ENCODE results near the gene SERP2. TPM values are rescaled to one million over a fixed set of nuclear protein-coding genes. Genes with fewer than 3 reads are reported as not detected.

SERP2 gene
- total RNA-seq, 1 experiment from 2014 or later, result not detected

- CTCF ChIA-PET, result interaction anchor here (0.5 to 1.3 kb wide), 20 partner anchors 13 to 1140 kb away, joined by 3 to 15 read pairs (median 5); no protein-coding TSS in a partner anchor
- H3K4me3 Mint-ChIP-seq (ENCODE audit: unreplicated experiment), result peak overlapping the region; percentile 93
- POLR2A ChIA-PET, result interaction anchor here (0.6 to 1.5 kb wide), 44 partner anchors 9 to 1166 kb away, joined by 3 to 37 read pairs (median 7); partner anchors contain the start of genes CCDC122 and LACC1
Measured at GRCh38 chr13:44435142-44435918, 61.7 kb downstream of the SERP2 start.

GRCh38 chr13:44435919-44436510 lies 62.4 kb downstream of the SERP2 start:
- Histone ChIP-seq H3K36me3 (ENCODE audit: control insufficient read depth, insufficient read depth, low read length) (peaks cover 6% of the 10 kb centered on the region), H3K4me1 (peaks cover 43% of the 10 kb centered on the region), H3K27me3 (replicated peaks; ENCODE audit: control insufficient read depth, insufficient read depth, low read length) (no peaks in the 10 kb centered on the region), H3K4me3 (ENCODE audit: low read depth, low read length) (peak overlapping the region; percentile 91), H3K9me3 (no peaks in the 10 kb centered on the region)
- no peak for TF ChIP-seq CTCF (IDR thresholded peaks at IDR 0.05; ENCODE audit: insufficient read depth in 1 of 2, low read depth in 1 of 2, low read length in 1 of 2, severe bottlenecking in 1 of 2, unreplicated experiment in 1 of 2)
- no peaks in the 10 kb centered on the region for H3K9me3 Mint-ChIP-seq (ENCODE audit: unreplicated experiment)
- TSS peak; percentile 83 for BruUV-seq (replicated peaks)
- POLR2A ChIA-PET, result interaction anchor here (0.5 to 2.2 kb wide), 28 partner anchors 12 to 816 kb away, joined by 3 to 44 read pairs (median 8); partner anchors contain the start of genes CCDC122 and LACC1
- no peak for DNase-seq
- H3K27ac Mint-ChIP-seq (ENCODE audit: unreplicated experiment), result peak overlapping the region; percentile 98
- CTCF ChIA-PET, result interaction anchor here (0.9 to 1.9 kb wide), 9 partner anchors 32 to 533 kb away, joined by 3 to 11 read pairs (median 5); no protein-coding TSS in a partner anchor
- intact Hi-C loops (cut with micrococcal nuclease; ENCODE audit: unreplicated experiment), result loop anchor here (1.0 to 5.0 kb wide), 13 partner anchors 32 to 449 kb away; no protein-coding TSS in a partner anchor
- no peaks in the 10 kb centered on the region for H3K27me3 Mint-ChIP-seq (ENCODE audit: insufficient read depth, unreplicated experiment)
- peak overlapping the region; percentile 93 for H3K4me3 Mint-ChIP-seq (ENCODE audit: unreplicated experiment)
- peaks cover 43% of the 10 kb centered on the region for H3K4me1 Mint-ChIP-seq (ENCODE audit: low read depth, unreplicated experiment)
- H3K36me3 Mint-ChIP-seq (ENCODE audit: insufficient read depth, unreplicated experiment), result peaks cover 51% of the 10 kb centered on the region

More at GRCh38 chr13:44435142-44435918, 61.7 kb downstream of the SERP2 start:
- H3K4me1 ChIP-seq, result peaks cover 50% of the 10 kb centered on the region
- H3K27me3 Mint-ChIP-seq (ENCODE audit: insufficient read depth, unreplicated experiment), result no peaks in the 10 kb centered on the region
- no peaks in the 10 kb centered on the region for H3K9me3 Mint-ChIP-seq (ENCODE audit: unreplicated experiment)
- H3K9me3 ChIP-seq, result no peaks in the 10 kb centered on the region
- TSS peak; percentile 97 for BruUV-seq (replicated peaks)
- H3K36me3 ChIP-seq (ENCODE audit: control insufficient read depth, insufficient read depth, low read length), result peaks cover 6% of the 10 kb centered on the region
- intact Hi-C loops (cut with micrococcal nuclease; ENCODE audit: unreplicated experiment), result loop anchor here (1.0 to 5.0 kb wide), 9 partner anchors 31 to 448 kb away; no protein-coding TSS in a partner anchor
- DNase-seq, result peak; percentile 95 to 99
- H3K4me3 ChIP-seq (ENCODE audit: low read depth, low read length), result peak overlapping the region; percentile 91
- H3K27me3 ChIP-seq (replicated peaks; ENCODE audit: control insufficient read depth, insufficient read depth, low read length), result no peaks in the 10 kb centered on the region
- H3K36me3 Mint-ChIP-seq (ENCODE audit: insufficient read depth, unreplicated experiment), result peaks cover 51% of the 10 kb centered on the region
- peaks cover 48% of the 10 kb centered on the region for H3K4me1 Mint-ChIP-seq (ENCODE audit: low read depth, unreplicated experiment)
- H3K27ac Mint-ChIP-seq (ENCODE audit: unreplicated experiment), result peak overlapping the region; percentile 98
- TF ChIP-seq CTCF (IDR thresholded peaks at IDR 0.05; ENCODE audit: insufficient read depth in 1 of 2, low read depth in 1 of 2, low read length in 1 of 2, severe bottlenecking in 1 of 2, unreplicated experiment in 1 of 2), result no peak

All from Caco-2 (cell line).